Measurements from ENCODE around the gene ITPR1. TPM values are rescaled to one million over a fixed set of nuclear protein-coding genes. Genes with fewer than 3 reads are reported as not detected.

The ITPR1 gene
- polyA plus RNA-seq, 1 of the 3 experiments (the other 2 are of a cell fraction), result 5.9 TPM

GRCh38 chr3:4833471-4833870 lies 340.3 kb downstream of the ITPR1 start:
- Histone ChIP-seq H3K9ac (no peak overlapping the region), H3K27ac (ENCODE audit: low read depth in 2 of 2, low read length in 1 of 2) (peak overlapping the region in 1 of 2 experiments; percentile 2; a peak in 1 of 4 replicates), H3K27me3 (ENCODE audit: insufficient read depth) (no peaks in the 10 kb centered on the region), H3K4me2 (no peak overlapping the region), H3K9me2 (no peaks in the 10 kb centered on the region), H4K20me1 (ENCODE audit: insufficient read depth) (no peaks in the 10 kb centered on the region), H3K79me2 (ENCODE audit: insufficient read depth) (no peaks in the 10 kb centered on the region), H2AFZ (ENCODE audit: low read depth) (no peak overlapping the region), H3K36me3 (replicated peaks in 1 of 2; ENCODE audit: control insufficient read depth in 1 of 2, insufficient read depth in 2 of 2, low read length in 1 of 2) (peaks cover 0 to 8% of the 10 kb centered on the region in 2 experiments), H3K4me1 (ENCODE audit: control insufficient read depth in 1 of 2, insufficient read depth in 2 of 2, low read depth in 1 of 2, low read length in 1 of 2) (peaks cover 7 to 27% of the 10 kb centered on the region in 2 experiments; a peak in 1 of 4 replicates), H3F3A (replicated peaks; ENCODE audit: insufficient read depth) (peaks cover 22% of the 10 kb centered on the region), H3K4me3 (ENCODE audit: low read depth in 2 of 2, low read length in 1 of 2) (no peak overlapping the region), H3K9me3 (no peaks in the 10 kb centered on the region)
- 98% methylated on average over 5 of the region's 5 CpGs for WGBS (ENCODE audit: low lambda C conversion rate)
- TF ChIP-seq TCF12 (IDR thresholded peaks at IDR 0.05), result no peak
- no peak for TF ChIP-seq SMC3 (IDR thresholded peaks at IDR 0.05; ENCODE audit: low read depth, low read length)
- TF ChIP-seq, protein P1, sequence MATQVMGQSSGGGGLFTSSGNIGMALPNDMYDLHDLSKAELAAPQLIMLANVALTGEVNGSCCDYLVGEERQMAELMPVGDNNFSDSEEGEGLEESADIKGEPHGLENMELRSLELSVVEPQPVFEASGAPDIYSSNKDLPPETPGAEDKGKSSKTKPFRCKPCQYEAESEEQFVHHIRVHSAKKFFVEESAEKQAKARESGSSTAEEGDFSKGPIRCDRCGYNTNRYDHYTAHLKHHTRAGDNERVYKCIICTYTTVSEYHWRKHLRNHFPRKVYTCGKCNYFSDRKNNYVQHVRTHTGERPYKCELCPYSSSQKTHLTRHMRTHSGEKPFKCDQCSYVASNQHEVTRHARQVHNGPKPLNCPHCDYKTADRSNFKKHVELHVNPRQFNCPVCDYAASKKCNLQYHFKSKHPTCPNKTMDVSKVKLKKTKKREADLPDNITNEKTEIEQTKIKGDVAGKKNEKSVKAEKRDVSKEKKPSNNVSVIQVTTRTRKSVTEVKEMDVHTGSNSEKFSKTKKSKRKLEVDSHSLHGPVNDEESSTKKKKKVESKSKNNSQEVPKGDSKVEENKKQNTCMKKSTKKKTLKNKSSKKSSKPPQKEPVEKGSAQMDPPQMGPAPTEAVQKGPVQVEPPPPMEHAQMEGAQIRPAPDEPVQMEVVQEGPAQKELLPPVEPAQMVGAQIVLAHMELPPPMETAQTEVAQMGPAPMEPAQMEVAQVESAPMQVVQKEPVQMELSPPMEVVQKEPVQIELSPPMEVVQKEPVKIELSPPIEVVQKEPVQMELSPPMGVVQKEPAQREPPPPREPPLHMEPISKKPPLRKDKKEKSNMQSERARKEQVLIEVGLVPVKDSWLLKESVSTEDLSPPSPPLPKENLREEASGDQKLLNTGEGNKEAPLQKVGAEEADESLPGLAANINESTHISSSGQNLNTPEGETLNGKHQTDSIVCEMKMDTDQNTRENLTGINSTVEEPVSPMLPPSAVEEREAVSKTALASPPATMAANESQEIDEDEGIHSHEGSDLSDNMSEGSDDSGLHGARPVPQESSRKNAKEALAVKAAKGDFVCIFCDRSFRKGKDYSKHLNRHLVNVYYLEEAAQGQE (IDR thresholded peaks at IDR 0.05; ENCODE audit: low read depth, low read length), result no peak
- no peak for TF ChIP-seq FOXM1 (IDR thresholded peaks at IDR 0.05; ENCODE audit: low read depth)
- no peak for TF ChIP-seq TEAD4 (IDR thresholded peaks at IDR 0.05; ENCODE audit: borderline replicate concordance, insufficient read depth)
- TF ChIP-seq EP300 (IDR thresholded peaks at IDR 0.05; ENCODE audit: borderline replicate concordance in 1 of 2, low read depth in 1 of 2, low read length in 1 of 2), result no peak
- TF ChIP-seq YY1 (IDR thresholded peaks at IDR 0.05; ENCODE audit: low read depth), result no peak
- TF ChIP-seq CTCF (IDR thresholded peaks at IDR 0.05), result no peak
- TF ChIP-seq EZH2phosphoT487 (IDR thresholded peaks at IDR 0.05; ENCODE audit: borderline replicate concordance, low read depth), result no peak
- TF ChIP-seq MAX (IDR thresholded peaks at IDR 0.05; ENCODE audit: low read depth), result no peak
- no peak for TF ChIP-seq RCOR1 (IDR thresholded peaks at IDR 0.05; ENCODE audit: low read length)
- ChIA-PET POLR2A (no interaction called here), CTCF (no interaction called here)
- DNase-seq, result no peak

DNA sequence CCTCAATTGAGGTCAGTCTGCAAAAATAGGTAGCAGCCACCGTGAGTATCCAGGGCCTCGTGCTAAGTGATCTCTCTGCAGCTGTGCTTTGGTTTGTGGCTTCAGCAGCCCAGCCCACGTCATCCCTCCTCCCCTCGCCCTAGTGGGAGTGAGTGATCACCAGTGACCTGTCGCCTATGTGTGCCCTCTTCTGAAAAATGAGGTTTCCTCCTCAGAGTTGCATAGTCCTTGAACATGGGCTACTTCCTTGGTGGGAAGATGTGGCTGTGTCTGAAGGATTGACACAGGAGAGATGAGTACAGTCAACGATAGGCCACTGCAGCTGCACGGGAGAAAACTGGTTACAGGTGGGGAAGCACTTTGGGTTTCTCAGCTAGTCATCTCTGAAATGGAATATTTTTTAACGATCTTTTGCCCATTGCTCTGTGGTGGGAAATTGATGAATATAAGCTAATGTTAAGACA lies 341.3 kb downstream of the ITPR1 start:
- ChIA-PET POLR2A (no interaction called here), CTCF (interaction anchor here (0.9 kb wide), 1 partner anchor 10 kb away, joined by 3 read pairs; no protein-coding TSS in a partner anchor)
- Histone ChIP-seq H3K9ac (no peak overlapping the region), H3K36me3 (replicated peaks in 1 of 2; ENCODE audit: control insufficient read depth in 1 of 2, insufficient read depth in 2 of 2, low read length in 1 of 2) (peaks cover 0 to 8% of the 10 kb centered on the region in 2 experiments), H3K4me3 (ENCODE audit: low read depth in 2 of 2, low read length in 1 of 2) (no peak overlapping the region), H3K4me2 (no peak overlapping the region), H3K27me3 (ENCODE audit: insufficient read depth) (no peaks in the 10 kb centered on the region), H3K9me3 (no peaks in the 10 kb centered on the region), H3K79me2 (ENCODE audit: insufficient read depth) (no peaks in the 10 kb centered on the region), H4K20me1 (ENCODE audit: insufficient read depth) (no peaks in the 10 kb centered on the region), H3K9me2 (no peaks in the 10 kb centered on the region), H3K27ac (ENCODE audit: low read depth in 2 of 2, low read length in 1 of 2) (no peak overlapping the region), H3K4me1 (ENCODE audit: control insufficient read depth in 1 of 2, insufficient read depth in 2 of 2, low read depth in 1 of 2, low read length in 1 of 2) (peaks cover 7 to 26% of the 10 kb centered on the region in 2 experiments; a peak in 1 of 4 replicates), H2AFZ (ENCODE audit: low read depth) (no peak overlapping the region), H3F3A (replicated peaks; ENCODE audit: insufficient read depth) (peaks cover 19% of the 10 kb centered on the region)
- 94% methylated on average over 8 of the region's 8 CpGs for WGBS (ENCODE audit: low lambda C conversion rate)
- TF ChIP-seq, protein P2, sequence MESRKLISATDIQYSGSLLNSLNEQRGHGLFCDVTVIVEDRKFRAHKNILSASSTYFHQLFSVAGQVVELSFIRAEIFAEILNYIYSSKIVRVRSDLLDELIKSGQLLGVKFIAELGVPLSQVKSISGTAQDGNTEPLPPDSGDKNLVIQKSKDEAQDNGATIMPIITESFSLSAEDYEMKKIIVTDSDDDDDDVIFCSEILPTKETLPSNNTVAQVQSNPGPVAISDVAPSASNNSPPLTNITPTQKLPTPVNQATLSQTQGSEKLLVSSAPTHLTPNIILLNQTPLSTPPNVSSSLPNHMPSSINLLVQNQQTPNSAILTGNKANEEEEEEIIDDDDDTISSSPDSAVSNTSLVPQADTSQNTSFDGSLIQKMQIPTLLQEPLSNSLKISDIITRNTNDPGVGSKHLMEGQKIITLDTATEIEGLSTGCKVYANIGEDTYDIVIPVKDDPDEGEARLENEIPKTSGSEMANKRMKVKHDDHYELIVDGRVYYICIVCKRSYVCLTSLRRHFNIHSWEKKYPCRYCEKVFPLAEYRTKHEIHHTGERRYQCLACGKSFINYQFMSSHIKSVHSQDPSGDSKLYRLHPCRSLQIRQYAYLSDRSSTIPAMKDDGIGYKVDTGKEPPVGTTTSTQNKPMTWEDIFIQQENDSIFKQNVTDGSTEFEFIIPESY (IDR thresholded peaks at IDR 0.05; ENCODE audit: borderline replicate concordance, low read depth), result no peak
- no peak for TF ChIP-seq FOXM1 (IDR thresholded peaks at IDR 0.05; ENCODE audit: low read depth)
- no peak for TF ChIP-seq GATA2 (CRISPR knock-in tag; IDR thresholded peaks at IDR 0.05)
- no peak for TF ChIP-seq MEF2A (IDR thresholded peaks at IDR 0.05; ENCODE audit: borderline replicate concordance, low read depth)
- TF ChIP-seq ELF1 (IDR thresholded peaks at IDR 0.05), result no peak
- TF ChIP-seq RCOR1 (IDR thresholded peaks at IDR 0.05; ENCODE audit: low read length), result no peak
- no peak for TF ChIP-seq POLR2AphosphoS5 (IDR thresholded peaks at IDR 0.05; ENCODE audit: low read depth, low read length)
- no peak for TF ChIP-seq GABPA (IDR thresholded peaks at IDR 0.05; ENCODE audit: low read depth)
- no peak for TF ChIP-seq SIN3A (IDR thresholded peaks at IDR 0.05; ENCODE audit: borderline replicate concordance, low read depth, low read length)
- no peak for DNase-seq

Measured in SK-N-SH (cell line).